GM21737 (cell line): ENCODE measurements around the gene GLDC.
A peak's percentile ranks its signal among the peaks of the same experiment; 100 is the strongest.
"Not testable (repeated sequence)": the region's sequence is repeated elsewhere in the genome, so short reads cannot be mapped to it uniquely, and the experiment has no call there.

Source experiments
- ATAC-seq: cut with Tn5 transposase; IDR thresholded peaks from one replicate; pipeline ENCODE4 v1.9.1; 2021; ENCODE audit warnings: mild to moderate bottlenecking, moderate library complexity; ENCODE audit not compliant: unreplicated experiment

The GLDC gene

DNA sequence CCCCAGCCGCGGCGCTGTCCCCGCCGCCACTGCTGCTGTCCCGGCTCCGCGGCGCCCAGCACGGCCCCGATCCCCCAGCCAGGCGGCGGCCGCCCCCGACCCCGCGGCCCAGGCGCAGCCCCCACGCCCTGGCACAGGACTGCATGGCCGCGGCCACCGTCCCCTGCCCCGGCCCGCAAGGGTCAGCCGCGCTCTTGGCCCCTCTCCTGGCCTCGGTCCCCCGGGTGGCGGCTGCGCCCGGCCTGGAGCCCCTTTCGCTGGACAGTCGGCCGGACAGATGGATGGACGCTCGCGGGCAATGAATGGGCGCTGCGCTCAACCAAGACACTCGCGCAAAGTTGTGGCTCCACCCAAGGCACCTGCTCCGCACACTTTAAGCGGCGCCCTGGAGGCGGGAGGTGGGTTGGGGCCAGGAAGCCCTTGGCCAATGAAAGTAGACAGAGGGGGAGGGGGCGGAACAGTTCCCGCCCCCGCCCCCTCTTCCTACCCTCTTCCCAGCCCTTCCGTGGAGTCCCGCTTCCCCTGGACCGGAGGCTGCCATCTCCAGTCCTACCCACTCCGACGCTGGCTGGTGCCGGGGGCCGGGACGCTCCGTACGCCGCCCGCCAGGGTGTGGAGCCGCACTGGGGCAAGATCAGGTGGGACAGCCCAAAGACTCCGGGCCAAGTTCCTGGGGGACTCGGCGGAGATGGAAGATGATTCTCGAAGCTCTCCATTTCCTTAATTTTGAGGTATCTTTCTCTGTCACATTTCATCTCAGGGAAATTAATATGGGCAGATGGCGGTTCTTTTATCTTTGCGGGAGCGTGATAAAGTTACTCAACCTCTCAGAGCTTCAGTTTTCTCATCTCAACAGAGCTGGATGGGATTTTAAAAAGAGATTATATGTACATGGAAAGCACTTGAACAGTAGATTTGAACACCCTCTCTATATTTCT is at the start of gene GLDC:
GLDC (minus strand) TSS at position 375 of the 938 bp plus-strand sequence; CDS start at position 145, 230 bp downstream.
- ATAC-seq, result peak; percentile 89

GRCh38 chr9:6692881-6693361 is 47.4 kb upstream of the GLDC start:
- no peak for ATAC-seq

- no peak for ATAC-seq
Observed at GRCh38 chr9:6692433-6692832, 46.9 kb upstream of the GLDC start.

- not testable (repeated sequence) for ATAC-seq
Observed at GRCh38 chr9:6690675-6691070, 45.1 kb upstream of the GLDC start.

GRCh38 chr9:6689893-6690674 is 44.6 kb upstream of the GLDC start:
- no peak for ATAC-seq

DNA sequence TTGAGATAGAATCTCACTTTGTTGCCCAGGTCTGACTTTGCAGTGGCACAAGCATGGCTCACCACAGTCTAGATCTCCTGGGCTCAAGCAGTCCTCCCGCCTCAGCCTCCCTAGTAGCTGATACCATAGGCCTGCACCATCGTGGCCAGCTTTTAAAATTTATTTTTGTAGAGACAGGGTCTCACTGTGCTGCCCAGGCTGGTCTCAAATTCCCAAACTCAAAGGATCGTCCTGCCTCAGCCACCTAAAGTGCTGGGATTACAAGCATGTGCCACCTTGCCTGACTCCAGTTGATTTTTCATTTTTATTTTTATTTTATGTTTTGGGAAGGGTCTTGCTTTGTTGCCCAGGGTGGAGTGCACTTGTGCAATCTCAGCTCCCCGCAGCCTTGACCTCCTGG is 41.7 kb upstream of the GLDC start:
- ATAC-seq, result no peak

- no peak for ATAC-seq
Observed at GRCh38 chr9:6686396-6686795, 40.9 kb upstream of the GLDC start.

- ATAC-seq, result no peak
Observed at GRCh38 chr9:6681957-6682501, 36.5 kb upstream of the GLDC start.

- ATAC-seq, result peak; percentile 69
Observed at GRCh38 chr9:6681147-6681956, 35.8 kb upstream of the GLDC start.

DNA sequence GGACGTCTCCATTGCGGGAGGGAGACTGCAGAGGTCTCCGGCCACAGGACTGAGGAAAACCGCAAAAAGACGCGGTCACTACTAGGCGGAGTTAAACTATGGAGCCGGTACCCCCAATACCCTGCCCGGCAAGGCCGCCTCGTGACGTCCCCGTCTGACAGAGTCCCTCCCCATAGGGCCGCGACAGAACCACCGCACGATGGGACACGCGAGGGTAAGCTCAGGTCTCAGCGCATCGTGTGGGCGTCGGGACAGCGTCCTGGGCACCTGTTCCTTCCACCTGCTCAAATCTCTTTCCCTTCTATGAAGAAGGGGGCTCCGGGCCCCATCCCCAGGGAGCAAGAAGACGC is 35.2 kb upstream of the GLDC start:
- peak; percentile 28 for ATAC-seq

DNA sequence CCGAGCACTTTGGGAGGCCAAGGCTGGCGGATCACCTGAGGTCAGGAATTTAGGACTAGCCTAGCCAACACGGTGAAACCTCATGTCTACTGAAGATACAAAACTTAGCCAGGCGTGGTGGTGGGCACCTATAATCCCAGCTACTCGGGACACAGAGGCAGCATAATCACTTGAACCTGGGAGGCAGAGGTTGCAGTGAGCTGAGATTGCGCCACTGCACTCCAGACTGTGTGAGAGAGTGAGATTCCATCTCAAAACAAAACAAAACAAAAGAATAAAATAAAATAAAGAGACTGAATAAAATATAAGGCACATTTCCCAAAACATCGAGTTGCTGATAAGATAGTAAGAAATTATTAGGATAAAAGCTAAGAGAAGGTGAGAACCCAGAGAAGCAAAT is 32.3 kb upstream of the GLDC start:
- no peak for ATAC-seq

DNA sequence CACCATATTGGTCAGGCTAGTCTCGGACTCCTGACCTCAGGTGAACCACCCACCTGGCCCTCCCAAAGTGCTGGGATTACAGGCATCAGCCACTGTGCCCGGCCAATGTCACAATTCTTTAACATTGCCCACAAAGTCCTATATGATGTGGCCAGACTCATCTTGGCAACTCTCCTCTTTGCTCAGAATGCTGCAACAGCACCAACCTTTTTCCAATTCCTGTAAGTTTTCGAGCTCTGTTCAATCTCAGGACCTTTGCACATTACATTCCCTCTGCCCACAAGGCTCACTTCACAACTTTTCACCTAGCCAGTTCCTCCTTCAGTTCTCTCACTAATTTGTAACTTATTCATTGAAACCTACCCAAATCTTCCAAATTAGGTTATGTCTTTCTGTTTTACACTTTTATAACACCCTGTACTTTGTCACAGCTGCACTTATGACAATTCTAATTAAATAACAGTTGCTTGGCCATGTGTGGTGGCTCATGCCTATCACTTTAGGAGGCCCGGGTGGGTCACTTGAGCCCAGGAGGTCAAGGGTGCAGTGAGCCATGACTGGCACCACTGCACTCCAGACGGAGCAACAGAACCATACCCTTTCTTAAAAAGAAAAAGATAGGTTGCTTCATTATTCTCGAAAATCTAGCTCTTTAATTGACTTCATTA is 30.9 kb upstream of the GLDC start:
- ATAC-seq, result no peak

GRCh38 chr9:6675268-6675667 is 29.7 kb upstream of the GLDC start:
- ATAC-seq, result no peak

GRCh38 chr9:6673326-6674025 is 27.9 kb upstream of the GLDC start:
- peak; percentile 58 for ATAC-seq

GRCh38 chr9:6672118-6672517 is 26.6 kb upstream of the GLDC start:
- no peak for ATAC-seq

DNA sequence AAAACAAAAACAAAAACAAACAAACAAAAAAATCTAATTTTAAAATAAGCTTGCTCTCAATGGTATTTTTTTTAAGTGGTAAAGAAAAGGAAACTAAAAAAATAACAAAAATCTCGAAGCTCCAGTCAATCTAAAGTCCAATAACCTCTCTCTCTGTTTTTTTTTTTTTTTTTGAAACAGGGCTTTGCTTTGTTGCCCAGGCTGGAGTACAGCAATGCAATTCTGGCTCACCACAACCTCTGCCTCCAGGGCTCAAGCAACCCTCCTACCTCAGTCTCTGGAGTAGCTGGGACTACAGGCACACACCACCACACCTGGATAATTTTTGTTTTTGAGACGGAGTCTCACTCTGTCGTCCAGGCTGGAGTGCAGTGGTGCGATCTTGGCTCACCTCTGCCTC is 25.9 kb upstream of the GLDC start:
- no peak for ATAC-seq

DNA sequence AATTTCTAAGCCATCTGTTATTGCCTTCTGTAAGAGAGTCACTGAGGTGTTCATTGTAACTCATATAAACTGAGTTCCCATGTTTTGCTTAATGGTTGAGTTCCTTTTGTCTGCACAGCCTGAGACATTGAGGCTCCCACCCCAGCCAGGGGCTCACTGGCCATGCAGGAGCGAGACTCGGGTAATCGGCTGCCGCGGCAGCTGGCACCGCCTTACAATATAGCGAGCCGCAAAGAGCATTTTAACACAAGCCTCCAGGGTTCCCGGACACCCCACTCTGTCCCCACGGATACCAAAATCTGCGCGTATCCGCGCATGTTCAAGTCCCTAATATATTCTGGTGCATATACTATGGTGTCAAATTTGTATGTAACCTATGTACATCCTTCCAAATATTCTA is 24.4 kb upstream of the GLDC start:
- ATAC-seq, result no peak

DNA sequence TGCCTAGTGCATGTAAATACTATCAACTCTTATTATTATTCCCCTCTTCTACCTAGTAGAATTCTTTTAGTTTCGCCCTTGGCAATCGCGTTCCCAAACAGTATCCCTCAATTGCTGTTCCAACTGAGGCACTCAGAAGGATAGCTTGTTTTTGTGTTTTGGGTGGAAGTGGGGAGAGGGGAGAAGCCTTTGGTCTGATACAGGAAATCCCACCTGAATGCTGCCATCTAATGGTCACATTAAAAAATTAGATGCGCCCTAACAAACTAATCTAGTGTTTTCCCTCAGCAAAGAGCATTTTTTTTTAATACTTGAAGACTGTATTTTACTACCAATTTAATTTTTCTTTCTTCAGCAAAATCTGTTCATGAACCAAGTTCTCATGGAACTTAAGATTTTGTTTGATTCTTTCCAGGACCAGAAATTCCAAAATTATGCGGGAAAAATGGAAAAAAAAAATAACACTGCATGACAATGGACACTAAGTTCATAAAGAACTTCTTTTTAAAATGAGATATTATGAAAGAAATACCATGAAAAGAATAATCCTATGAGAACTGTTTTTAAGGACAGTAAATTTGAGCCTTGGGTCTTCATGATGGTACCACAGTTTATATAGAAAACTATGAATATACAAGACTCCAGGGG is 22.2 kb upstream of the GLDC start:
- no peak for ATAC-seq

DNA sequence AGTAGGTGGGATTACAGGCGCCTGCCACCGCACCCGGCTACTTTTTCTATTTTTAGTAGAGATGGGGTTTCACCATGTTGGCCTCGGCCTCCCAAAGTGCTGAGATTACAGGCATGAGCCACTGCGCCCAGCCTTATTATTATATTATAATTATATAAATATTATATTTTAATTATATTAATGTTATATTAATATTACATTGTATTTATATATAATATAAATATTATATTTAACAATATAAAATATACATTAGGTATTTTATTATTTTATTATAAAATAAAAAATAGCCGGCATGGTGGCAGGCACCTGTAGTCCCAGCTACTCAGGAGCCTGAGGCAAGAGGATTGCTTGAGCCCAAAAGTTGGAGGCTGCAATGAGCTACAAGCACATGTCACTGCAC is 21.6 kb upstream of the GLDC start:
- no peak for ATAC-seq
